GM20000 (cell line): Measurements from ENCODE around the gene GPD2.
"Not testable (repeated sequence)": the region's sequence is repeated elsewhere in the genome, so short reads cannot be mapped to it uniquely, and the experiment has no call there.

Experiments
- DNase-seq: peaks from one replicate; pipeline ENCODE4 v3.0.0; 2012; ENCODE audit warnings: low spot score
- TF ChIP-seq, protein P1 (sequence below): IDR thresholded peaks from 2 replicates; pipeline ENCODE4 v1.5.1; 2012; ENCODE audit warnings: mild to moderate bottlenecking, control low read depth; ENCODE audit errors: extremely low read depth, missing control alignments

Gene GPD2

DNA sequence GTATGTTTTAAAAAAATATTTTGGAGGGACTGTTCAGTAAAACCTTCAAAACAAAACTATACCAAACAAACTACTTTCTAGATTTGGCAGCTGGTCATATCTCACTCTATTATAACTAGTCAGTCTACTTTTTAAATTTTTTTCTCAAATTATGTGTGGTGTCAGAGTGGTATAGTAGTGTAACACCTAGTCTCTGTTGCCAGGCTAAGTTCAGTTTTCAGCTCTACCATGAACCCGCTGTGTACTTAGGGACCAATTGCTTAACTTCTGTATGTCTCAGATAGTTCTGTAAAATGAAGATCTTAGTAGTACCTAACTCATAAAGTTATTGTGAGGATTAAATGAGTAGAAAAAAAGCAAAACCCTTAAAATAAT lies 54.3 kb downstream of the GPD2 start:
- DNase-seq, result no peak
- TF ChIP-seq, protein P1, sequence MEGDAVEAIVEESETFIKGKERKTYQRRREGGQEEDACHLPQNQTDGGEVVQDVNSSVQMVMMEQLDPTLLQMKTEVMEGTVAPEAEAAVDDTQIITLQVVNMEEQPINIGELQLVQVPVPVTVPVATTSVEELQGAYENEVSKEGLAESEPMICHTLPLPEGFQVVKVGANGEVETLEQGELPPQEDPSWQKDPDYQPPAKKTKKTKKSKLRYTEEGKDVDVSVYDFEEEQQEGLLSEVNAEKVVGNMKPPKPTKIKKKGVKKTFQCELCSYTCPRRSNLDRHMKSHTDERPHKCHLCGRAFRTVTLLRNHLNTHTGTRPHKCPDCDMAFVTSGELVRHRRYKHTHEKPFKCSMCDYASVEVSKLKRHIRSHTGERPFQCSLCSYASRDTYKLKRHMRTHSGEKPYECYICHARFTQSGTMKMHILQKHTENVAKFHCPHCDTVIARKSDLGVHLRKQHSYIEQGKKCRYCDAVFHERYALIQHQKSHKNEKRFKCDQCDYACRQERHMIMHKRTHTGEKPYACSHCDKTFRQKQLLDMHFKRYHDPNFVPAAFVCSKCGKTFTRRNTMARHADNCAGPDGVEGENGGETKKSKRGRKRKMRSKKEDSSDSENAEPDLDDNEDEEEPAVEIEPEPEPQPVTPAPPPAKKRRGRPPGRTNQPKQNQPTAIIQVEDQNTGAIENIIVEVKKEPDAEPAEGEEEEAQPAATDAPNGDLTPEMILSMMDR, result no peak

DNA sequence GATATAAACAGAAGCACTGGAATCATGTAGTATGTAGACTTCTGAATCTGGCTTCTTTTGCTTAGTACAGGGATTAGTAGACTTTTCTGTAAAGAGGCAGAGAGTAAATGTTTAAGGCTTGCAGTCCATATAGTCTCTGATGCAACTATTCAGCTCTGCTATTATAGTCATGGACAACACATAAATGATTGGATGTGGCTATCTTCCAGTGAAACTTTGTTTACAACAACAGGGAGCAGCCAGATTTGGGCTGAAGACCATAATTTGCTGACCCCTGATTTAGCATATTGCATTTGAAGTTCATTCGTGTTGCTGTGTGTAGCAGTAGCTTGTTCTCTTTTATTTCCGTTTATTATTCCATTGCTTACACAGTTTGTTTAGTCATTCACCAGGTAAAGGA lies 55.0 kb downstream of the GPD2 start:
- DNase-seq, result no peak
- TF ChIP-seq, protein P1, result no peak

DNA sequence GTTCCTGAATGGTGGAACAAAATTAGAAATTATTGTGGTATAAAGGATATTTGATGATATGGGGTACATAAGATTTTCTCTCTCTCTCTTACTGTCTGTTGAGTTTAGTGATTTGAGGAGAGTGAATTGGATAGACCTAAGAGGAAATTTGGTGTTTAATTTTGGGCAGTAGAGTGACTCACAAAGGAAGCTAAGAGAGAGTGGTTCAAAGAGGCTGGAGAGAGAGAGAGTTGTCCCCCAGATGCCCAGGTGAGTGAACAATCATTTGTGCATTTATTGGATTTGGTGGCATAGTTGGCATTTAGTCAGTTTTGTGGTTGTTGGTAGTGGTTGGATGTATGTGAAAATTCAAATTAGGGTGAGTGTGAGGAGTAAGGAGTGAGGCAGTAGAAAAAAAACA lies 56.8 kb downstream of the GPD2 start:
- TF ChIP-seq, protein P1, result no peak
- no peak for DNase-seq

DNA sequence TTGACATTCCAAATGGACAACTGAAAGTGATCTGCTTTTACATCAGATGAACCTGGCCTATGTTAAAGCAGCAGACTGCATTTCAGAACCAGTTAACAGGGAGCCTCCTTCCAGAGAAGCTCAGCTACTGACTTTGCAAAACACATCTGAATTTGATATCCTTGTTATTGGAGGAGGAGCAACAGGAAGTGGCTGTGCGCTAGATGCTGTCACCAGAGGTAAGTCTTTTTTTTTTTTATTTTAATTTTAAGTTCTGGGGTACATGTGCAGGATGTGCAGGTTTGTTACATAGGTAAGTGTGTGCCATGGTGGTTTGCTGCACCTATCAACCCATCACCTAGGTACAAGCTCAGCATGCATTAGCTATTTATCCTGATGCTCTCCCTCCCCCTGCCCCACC lies 59.8 kb downstream of the GPD2 start:
- not testable (repeated sequence) for DNase-seq

DNA sequence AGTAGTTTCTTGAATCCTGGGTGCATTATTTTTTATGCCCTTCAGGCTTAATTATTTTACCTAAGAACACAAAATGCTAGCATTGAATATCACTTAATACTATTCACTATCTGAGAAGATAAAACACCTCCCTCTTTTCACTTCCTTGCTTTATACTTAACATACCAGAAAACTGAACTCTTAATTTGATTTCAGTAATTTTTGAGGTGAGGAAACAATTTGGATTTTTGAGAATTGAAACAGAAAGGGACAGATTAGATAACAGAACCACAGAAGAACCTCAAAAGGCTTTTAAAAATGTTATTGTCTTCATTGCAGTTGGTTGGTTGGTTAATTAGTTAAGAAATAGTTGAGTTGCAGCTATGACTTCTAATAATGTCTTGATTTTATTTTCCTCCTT lies 69.5 kb downstream of the GPD2 start:
- TF ChIP-seq, protein P1, result no peak
- peak; percentile 10 for DNase-seq

DNA sequence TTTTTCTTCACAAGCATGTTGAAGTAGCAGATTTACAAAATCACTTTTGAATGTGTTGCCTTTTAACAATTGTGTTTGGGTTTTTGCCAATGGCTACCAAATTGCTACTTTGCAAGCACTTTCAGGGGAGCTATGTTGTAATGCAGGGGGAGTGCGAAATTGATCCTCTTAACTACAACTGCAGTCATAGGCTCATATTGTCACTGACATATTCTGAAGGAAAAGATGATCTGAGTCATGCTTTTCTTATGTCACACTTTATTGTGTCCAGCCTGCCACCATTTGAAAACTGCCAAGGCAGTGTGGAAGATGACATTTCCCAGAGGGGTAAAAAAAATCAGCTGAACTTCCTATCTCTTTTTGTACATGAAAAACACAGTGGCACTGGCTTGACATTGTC lies 74.9 kb downstream of the GPD2 start:
- TF ChIP-seq, protein P1, result no peak
- DNase-seq, result no peak

DNA sequence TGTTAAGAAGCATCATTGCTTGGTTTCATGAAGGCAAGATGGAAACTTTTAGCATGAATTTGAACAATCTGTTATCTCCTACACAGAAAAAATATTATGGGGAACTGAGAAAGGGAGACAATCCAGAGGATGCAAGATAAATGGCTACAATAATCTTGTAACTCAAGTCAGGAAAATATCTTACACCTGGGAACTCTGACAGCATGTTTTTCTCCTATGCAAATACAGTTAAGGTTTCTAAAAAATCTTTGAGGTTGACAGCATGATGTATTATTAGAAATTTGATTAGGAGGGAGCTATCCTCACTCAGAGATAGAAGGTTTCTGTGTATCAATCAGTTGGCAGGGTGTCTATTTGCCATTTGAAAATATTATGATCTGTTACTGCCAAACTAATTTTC lies 75.6 kb downstream of the GPD2 start:
- TF ChIP-seq, protein P1, result no peak
- no peak for DNase-seq

DNA sequence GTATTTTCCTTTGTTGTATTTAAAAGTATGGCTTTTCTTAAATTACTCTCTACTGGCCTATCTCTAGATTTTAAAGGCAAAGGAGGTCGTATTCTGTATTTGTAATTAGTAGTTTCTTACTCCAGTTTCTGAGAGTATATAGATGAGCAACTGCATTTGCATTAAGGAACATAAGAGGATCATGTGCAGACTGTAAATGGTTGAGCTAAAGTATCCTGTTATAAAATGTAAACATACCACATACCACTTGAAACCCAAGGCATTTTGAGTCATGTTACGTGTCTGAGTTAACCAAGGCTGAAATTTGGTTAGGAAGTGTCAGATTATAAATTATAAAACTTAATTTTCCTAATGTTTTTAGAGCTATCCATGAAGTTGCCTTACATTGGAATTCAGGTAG lies 76.3 kb downstream of the GPD2 start:
- DNase-seq, result no peak
- TF ChIP-seq, protein P1, result no peak
